GM21723 (cell line): ENCODE results near the gene PPEF2.

Experiments
- ATAC-seq: cut with Tn5 transposase; IDR thresholded peaks from one replicate; pipeline ENCODE4 v1.9.1; 2021; ENCODE audit warnings: mild to moderate bottlenecking, moderate library complexity; ENCODE audit not compliant: unreplicated experiment

PPEF2 gene

GRCh38 chr4:75895744-75896314 lies 6.4 kb downstream of the PPEF2 start:
- ATAC-seq = no peak

DNA sequence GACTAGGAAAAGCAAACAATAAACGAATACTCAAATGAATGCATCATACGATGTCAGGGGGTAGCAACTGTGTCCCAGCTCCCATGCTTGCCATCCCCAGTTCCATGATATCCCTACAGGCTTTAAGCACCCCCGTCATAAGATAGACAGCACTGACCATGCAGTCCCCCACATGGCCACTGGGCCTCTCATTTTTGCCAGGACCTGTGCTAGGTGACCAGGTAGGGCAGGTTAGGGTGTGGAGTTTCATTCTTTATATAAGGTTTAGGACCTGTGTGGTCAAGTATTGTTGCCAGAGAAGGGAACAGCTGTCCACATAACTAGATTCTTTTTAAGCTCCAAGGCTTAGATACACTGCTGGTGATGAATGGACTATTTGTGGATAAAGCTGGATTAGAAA lies 9.7 kb downstream of the PPEF2 start:
- ATAC-seq = no peak

DNA sequence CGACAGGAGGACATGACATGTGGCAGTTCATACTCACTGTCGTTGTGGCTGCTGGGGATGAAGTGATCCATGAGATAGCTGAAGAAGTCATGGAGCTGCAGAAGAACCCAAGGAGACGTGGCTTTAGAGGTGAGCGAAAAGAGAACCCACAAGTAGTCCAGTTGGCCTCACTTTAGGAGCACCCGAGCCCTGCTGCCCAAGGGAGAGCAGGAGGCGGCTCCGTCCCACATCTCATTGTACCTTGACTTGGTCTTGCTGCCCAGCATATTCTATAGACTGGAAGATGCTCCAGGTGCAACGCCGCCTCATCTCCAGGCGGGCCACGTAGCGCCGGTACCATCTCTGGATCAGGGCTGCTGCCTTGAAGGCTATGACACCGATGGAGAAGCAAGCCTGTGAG lies 10.6 kb downstream of the PPEF2 start:
- ATAC-seq = no peak

DNA sequence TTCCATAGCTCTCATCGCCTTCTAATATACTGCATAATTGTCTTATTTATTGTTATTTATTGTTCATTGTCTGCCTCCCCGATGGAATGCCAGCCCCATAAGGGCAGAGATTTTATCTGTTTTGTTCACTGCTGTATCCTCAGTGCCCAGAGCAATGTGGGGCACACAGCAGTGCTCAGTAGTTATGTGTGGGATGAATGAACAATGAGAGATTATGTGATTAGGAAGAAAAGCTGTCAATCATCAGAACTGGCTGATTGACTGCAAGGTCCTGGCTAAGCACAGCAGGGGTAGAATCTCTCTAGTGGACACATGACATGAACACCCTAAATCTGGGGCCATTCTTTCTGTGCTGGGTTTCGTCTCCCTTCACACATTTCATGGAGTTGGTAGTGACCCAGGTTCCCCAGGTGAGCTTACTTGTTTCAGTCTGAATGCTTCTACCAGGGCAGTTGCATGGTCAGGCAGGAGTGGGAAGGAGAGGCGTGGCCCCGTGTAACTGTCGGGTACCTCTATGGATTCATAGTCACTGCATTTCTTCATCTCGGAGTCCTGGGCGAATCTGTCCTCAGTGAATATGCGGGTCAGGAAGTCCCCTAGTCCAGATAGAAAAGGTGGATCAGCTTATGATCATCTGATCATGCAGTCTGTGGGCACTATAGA lies 12.6 kb downstream of the PPEF2 start:
- no peak for ATAC-seq

GRCh38 chr4:75886104-75886503 lies 16.1 kb downstream of the PPEF2 start:
- ATAC-seq = no peak

GRCh38 chr4:75881476-75881875 lies 20.8 kb downstream of the PPEF2 start:
- no peak for ATAC-seq

GRCh38 chr4:75880278-75880677 lies 22.0 kb downstream of the PPEF2 start:
- no peak for ATAC-seq

DNA sequence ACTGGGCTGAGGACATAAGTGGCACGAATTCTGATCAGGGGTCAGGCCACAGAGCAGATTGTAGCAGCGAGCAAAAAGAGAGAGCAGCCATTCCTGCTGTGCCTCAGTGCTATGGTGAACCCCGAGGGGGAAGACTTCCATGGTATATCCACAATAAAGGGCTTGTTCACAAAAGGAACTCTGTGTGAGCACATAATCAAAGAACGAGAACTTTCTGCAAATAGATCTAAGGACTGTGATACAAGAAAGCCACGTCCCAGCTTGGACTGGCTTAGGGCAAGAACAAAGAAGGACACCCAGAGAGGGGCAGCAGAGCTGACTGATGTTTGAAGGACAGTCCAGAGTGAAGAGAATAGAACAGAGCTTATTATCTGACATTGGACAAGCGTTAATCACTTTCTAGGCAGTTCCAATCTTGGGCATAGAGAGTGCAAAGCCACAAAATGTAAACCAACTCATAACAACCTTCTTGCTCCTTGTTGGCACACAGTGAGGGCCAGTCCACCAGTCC lies 24.0 kb downstream of the PPEF2 start:
- no peak for ATAC-seq

DNA sequence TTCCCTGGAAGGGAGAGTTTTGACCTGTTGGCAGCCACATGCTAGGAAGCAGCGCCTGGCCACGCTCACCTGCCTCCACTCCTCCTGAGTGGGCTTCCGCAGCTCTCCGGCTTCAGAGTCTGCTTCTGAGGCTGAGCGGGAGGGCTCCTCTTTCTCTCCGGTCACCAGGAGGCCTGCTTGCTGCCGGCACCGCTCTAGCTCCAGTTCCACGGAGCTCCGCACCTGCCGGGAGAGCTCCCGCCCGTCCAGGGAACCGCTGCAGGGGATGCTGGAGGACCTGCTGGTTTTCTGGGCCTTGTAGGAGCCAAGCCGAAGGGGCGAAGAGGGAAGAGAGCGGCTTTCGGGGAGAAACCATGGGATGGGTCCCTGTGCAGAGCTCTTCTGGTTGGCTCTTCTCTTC lies 26.0 kb downstream of the PPEF2 start:
- no peak for ATAC-seq

- ATAC-seq = no peak
Observed at GRCh38 chr4:75869100-75869499, 33.2 kb downstream of the PPEF2 start.

DNA sequence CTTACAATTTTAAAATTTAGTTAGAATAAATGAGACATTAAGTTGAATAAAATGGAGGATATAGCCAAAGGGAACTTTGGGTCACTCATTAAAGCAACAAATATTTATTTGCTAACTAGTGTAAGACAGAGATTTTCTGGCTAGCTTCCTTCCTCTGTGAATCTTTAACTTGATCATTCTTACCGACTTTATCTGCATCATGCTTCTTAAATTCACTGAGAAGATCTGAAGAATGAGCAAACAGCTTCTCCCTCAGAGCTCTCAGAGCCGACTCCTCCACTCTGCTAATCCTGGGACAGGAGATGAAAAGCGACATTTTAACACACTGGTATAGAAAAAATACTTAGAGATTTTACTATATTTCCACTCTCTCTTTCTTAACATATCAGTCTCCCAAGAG lies 35.1 kb downstream of the PPEF2 start:
- no peak for ATAC-seq

DNA sequence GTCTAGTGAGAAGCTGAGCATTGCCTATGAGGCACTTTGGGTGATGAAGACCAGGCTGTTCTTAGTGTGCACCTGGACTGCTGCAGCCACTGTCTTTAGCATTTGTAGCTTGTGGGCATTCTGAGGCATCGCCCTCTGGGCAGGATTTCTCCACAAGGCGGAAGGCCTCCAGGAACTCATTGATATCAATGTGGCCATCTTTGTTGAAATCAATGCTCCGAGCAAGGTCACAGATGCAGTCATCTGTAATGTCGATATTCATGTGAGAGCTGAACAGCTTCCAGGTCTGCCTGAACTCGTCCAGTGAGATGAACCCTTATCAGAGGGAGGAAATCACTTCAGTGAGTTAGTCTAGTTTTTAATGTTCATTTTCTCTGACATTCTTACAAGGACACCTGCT lies 41.6 kb downstream of the PPEF2 start:
- ATAC-seq = no peak

- ATAC-seq = no peak
Observed at GRCh38 chr4:75858721-75859120, 43.5 kb downstream of the PPEF2 start.

DNA sequence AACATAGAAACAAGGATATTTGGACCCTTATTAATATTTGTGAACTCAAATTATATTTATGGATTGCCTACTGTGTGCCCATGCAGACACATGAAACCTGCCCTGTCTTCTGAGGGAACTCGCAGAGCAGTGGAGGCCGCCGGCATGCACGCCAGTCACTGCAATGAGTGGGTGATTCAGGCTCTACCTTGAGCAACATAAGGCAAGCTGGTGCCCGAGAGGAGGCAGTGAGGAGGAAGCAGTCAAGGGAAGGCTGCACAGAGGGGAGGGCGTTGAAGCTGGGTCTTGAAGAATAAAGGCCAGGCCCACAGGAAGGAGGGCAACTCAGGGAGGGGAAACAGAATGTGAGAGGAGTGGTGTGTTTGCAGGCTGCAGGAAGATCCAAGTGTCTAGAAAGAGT lies 52.8 kb downstream of the PPEF2 start:
- no peak for ATAC-seq

DNA sequence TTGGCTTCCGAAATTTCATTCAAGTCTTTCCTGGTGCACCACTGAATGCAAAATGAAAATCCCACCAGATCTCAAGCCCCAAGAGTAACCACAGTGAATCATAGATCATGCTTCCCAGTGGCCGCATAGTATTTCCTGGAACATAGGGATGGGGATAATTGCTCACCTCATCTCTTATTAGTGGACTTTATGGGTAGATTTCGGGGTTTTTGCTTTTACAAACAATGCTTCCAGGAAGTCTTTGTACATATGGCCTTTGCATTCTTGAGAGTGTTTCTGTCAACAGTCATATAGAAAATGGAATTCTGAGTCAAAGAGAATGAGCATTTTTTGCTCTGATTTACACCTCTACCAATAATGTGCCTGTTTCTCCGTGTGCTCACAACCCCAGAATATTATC lies 53.4 kb downstream of the PPEF2 start:
- ATAC-seq = no peak

- ATAC-seq = peak; percentile 86
Observed at GRCh38 chr4:75848171-75848760, 54.0 kb downstream of the PPEF2 start.

DNA sequence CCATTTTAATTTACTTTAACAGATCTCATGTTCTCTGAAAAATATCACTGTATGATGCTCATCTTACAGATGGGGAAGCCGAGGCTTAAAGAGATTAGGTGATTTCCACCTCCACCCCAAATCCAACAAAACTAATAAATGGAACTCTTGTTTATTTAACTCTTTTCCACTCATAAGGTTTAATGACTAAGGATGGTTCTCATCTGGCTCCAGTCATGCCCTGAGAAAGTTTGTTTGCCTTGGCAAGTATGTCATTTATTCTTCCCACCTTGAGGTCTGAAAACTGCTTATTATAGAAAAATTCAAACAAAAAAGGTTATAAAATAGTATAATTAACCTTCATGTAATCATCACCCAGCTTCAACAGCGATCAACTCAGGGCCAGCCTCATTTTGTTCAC lies 56.3 kb downstream of the PPEF2 start:
- ATAC-seq = no peak

GRCh38 chr4:75844151-75844662 lies 58.0 kb downstream of the PPEF2 start:
- no peak for ATAC-seq

DNA sequence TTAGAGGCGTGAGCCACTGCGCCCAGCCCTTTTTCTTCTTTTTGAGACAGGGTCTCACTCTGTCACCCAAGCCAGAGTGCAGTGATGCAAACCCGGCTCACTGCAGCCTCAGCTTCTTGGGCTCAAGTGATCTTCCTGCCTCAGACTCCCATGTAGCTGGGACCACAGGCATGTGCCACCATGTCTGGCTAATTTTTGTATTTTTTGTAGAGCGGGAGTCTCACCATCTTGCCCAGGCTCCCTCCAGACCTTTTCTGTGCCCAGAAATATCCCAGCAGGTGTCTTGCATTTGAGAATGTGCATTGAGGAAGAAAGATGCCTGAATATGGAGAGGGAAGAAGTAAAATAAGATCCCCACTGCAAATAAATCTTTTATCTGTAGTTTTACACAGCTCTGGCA lies 58.7 kb downstream of the PPEF2 start:
- ATAC-seq = no peak

GRCh38 chr4:75841641-75842520 lies 60.4 kb downstream of the PPEF2 start:
- ATAC-seq = no peak

DNA sequence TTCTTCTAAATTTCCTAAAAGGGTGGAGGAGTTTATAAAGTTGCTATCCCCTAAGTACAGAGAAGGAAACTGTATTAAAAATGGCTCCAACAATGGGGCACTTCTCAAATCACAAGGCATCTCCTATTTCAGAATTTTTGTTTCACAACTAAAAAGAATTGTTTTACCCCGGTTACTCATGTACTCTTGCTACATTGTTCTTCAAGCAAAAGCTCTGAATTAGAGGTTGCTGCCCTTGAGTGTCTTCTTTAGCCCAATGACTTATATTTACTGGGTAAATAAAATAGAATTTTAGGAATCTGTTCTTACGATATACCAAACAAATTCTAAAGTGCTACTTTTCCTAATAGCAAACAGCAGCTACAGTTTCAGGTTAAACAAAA lies 67.5 kb downstream of the PPEF2 start:
- ATAC-seq = no peak
